Measurements from ENCODE around the gene PLCB4.

PLCB4 gene

GRCh38 chr20:9323622-9324021, 254.7 kb downstream of the PLCB4 start:
- DNase-seq (ENCODE audit: low read depth), result no peak

GRCh38 chr20:9329355-9330101, 260.6 kb downstream of the PLCB4 start:
- no peak for DNase-seq (ENCODE audit: low read depth)

- DNase-seq (ENCODE audit: low read depth), result no peak
These were observed 261.3 kb downstream of the PLCB4 start for GRCh38 chr20:9330151-9330550.

GRCh38 chr20:9331707-9332435, 263.0 kb downstream of the PLCB4 start:
- no peak for DNase-seq (ENCODE audit: low read depth)

- DNase-seq (ENCODE audit: low read depth), result no peak
These were observed 264.0 kb downstream of the PLCB4 start for GRCh38 chr20:9332791-9333479.

- no peak for DNase-seq (ENCODE audit: low read depth)
These were observed 266.0 kb downstream of the PLCB4 start for GRCh38 chr20:9334866-9335265.

- DNase-seq (ENCODE audit: low read depth), result no peak
These were observed 269.2 kb downstream of the PLCB4 start for GRCh38 chr20:9338101-9338500.

GRCh38 chr20:9339708-9340107, 270.8 kb downstream of the PLCB4 start:
- DNase-seq (ENCODE audit: low read depth), result no peak

GRCh38 chr20:9342651-9343050, 273.8 kb downstream of the PLCB4 start:
- DNase-seq (ENCODE audit: low read depth), result no peak

- no peak for DNase-seq (ENCODE audit: low read depth)
These were observed 275.4 kb downstream of the PLCB4 start for GRCh38 chr20:9344083-9344920.

GRCh38 chr20:9348316-9348715, 279.4 kb downstream of the PLCB4 start:
- no peak for DNase-seq (ENCODE audit: low read depth)

GRCh38 chr20:9348747-9349146, 279.9 kb downstream of the PLCB4 start:
- no peak for DNase-seq (ENCODE audit: low read depth)

GRCh38 chr20:9349249-9349648, 280.4 kb downstream of the PLCB4 start:
- no peak for DNase-seq (ENCODE audit: low read depth)

- no peak for DNase-seq (ENCODE audit: low read depth)
These were observed 283.9 kb downstream of the PLCB4 start for GRCh38 chr20:9352739-9353138.

- no peak for DNase-seq (ENCODE audit: low read depth)
These were observed 284.5 kb downstream of the PLCB4 start for GRCh38 chr20:9353180-9353915.

- DNase-seq (ENCODE audit: low read depth), result no peak
These were observed 285.0 kb downstream of the PLCB4 start for GRCh38 chr20:9353916-9354276.

GRCh38 chr20:9354579-9354978, 285.7 kb downstream of the PLCB4 start:
- DNase-seq (ENCODE audit: low read depth), result no peak

- no peak for DNase-seq (ENCODE audit: low read depth)
These were observed 289.1 kb downstream of the PLCB4 start for GRCh38 chr20:9358001-9358400.

GRCh38 chr20:9359561-9360308, 290.8 kb downstream of the PLCB4 start:
- no peak for DNase-seq (ENCODE audit: low read depth)

GRCh38 chr20:9360431-9360830, 291.5 kb downstream of the PLCB4 start:
- no peak for DNase-seq (ENCODE audit: low read depth)

GRCh38 chr20:9363673-9364072, 294.8 kb downstream of the PLCB4 start:
- DNase-seq (ENCODE audit: low read depth), result no peak
